PC-3 (cell line): ENCODE data around the gene ST6GAL1. TPM values are rescaled to one million over a fixed set of nuclear protein-coding genes. Genes with fewer than 3 reads are reported as not detected.

Source experiments
- ATAC-seq: fragments of 200-7000 bp; cut with Tn5 transposase; 2 replicates; pipeline ENCODE4 v1.9.1; 2020; ENCODE audit warnings: mild to moderate bottlenecking, moderate library complexity
- BruUV-seq: library from RNA; stranded (reverse); fragments of 400-500 nt; replicated peaks from 2 replicates; lab custom pipeline; 2021; lab: Mats Ljungman, UMichigan
- CTCF ChIA-PET: fragments of 300-600 bp; sonication (Branson Sonifier 250); formaldehyde crosslinking; loops from one replicate; lab custom pipeline; 2022; ENCODE audit warnings: antibody characterized with exemption; lab: Charles Lee
- POLR2A ChIA-PET: fragments of 300-600 bp; sonication (Branson Sonifier 250); formaldehyde crosslinking; loops from one replicate; lab custom pipeline; 2022; ENCODE audit warnings: antibody characterized with exemption; ENCODE audit not compliant: unreplicated experiment; lab: Charles Lee
- DNase-seq: peaks from one replicate; pipeline ENCODE4 v3.0.0-alpha.2; 2015
- H2AFZ ChIP-seq: fragments of 300-600 bp; sonication (generic); 2 replicates; pipeline ENCODE4 v1.6.0; 2016; ENCODE audit warnings: antibody characterized with exemption, low read length
- H3F3A ChIP-seq: fragments of 300-600 bp; sonication (generic); one replicate; pipeline ENCODE4 v1.6.0; 2017; ENCODE audit warnings: antibody characterized with exemption, low read length, control low read depth, mild to moderate bottlenecking; ENCODE audit not compliant: unreplicated experiment
- H3K27ac ChIP-seq: fragments of 300-600 bp; sonication (generic); 2 replicates; pipeline ENCODE4 v1.5.1; 2016; ENCODE audit warnings: mild to moderate bottlenecking, low read length
- H3K27me3 ChIP-seq: fragments of 300-600 bp; sonication (generic); 2 replicates; pipeline ENCODE4 v1.6.1; 2016; ENCODE audit warnings: low read length, mixed read lengths
- H3K36me3 ChIP-seq: fragments of 300-600 bp; sonication (generic); 2 replicates; pipeline ENCODE4 v1.6.1; 2016; ENCODE audit warnings: low read depth, mixed run types, low read length, mixed read lengths
- H3K4me1 ChIP-seq: fragments of 300-600 bp; sonication (generic); 2 replicates; pipeline ENCODE4 v1.5.1; 2016; ENCODE audit warnings: low read length; ENCODE audit not compliant: insufficient read depth
- H3K4me2 ChIP-seq: fragments of 300-600 bp; sonication (generic); 2 replicates; pipeline ENCODE4 v1.6.0; 2016; ENCODE audit warnings: low read length
- H3K4me3 ChIP-seq: fragments of 300-600 bp; sonication (generic); 2 replicates; pipeline ENCODE4 v1.5.1; 2016; ENCODE audit warnings: mild to moderate bottlenecking, low read length, mixed read lengths
- H3K79me2 ChIP-seq: fragments of 300-600 bp; sonication (generic); 2 replicates; pipeline ENCODE4 v1.6.1; 2017; ENCODE audit warnings: low read length, mixed read lengths
- H3K9ac ChIP-seq: fragments of 300-600 bp; sonication (generic); 2 replicates; pipeline ENCODE4 v1.6.0; 2016; ENCODE audit warnings: mild to moderate bottlenecking, low read length
- H3K9me2 ChIP-seq: fragments of 300-600 bp; sonication (generic); replicated peaks from 2 replicates; pipeline ENCODE4 v1.6.1; 2016; ENCODE audit warnings: mixed run types, low read length, mixed read lengths
- H3K9me3 ChIP-seq: fragments of 300-600 bp; sonication (generic); 2 replicates; pipeline ENCODE4 v1.6.1; 2016; ENCODE audit warnings: low read length, mixed read lengths
- H4K20me1 ChIP-seq: fragments of 300-600 bp; sonication (generic); 2 replicates; pipeline ENCODE4 v1.6.1; 2016; ENCODE audit warnings: low read length, mixed read lengths
- CTCF ChIP-seq: fragments of 300-600 bp; sonication (generic); conservative IDR thresholded peaks from 2 replicates; pipeline ENCODE4 v1.5.1; 2017; ENCODE audit warnings: antibody characterized with exemption, low read depth, mild to moderate bottlenecking, low read length
- EZH2 ChIP-seq: fragments of 300-600 bp; sonication (generic); IDR thresholded peaks from one replicate; pipeline ENCODE4 v1.6.1; 2017; ENCODE audit warnings: antibody characterized with exemption, mild to moderate bottlenecking, low read length; ENCODE audit not compliant: unreplicated experiment
- EZH2phosphoT487 ChIP-seq: fragments of 300-600 bp; sonication (generic); IDR thresholded peaks from 2 replicates; pipeline ENCODE4 v1.6.1; 2018; ENCODE audit warnings: mild to moderate bottlenecking, antibody characterized with exemption, low read length, borderline replicate concordance
- intact Hi-C: fragments of 100-400 bp; cut with micrococcal nuclease; formaldehyde crosslinking; loops from 2 replicates; pipeline ENCODE4 v1.9.0; 2023
- total RNA-seq: library from RNA; depleted of rRNA; stranded (reverse); fragments of >200 nt; gene quantifications from 2 replicates; pipeline ENCODE4 v1.2.3, GENCODE V29; 2014

The ST6GAL1 gene
- total RNA-seq, 1 experiment from 2014 or later = 9.4 TPM

- Histone ChIP-seq H2AFZ (no peak overlapping the region), H3F3A (no peaks in the 10 kb centered on the region), H3K4me1 (no peaks in the 10 kb centered on the region), H3K9me2 (no peaks in the 10 kb centered on the region), H3K4me2 (no peak overlapping the region), H3K36me3 (no peaks in the 10 kb centered on the region), H3K27me3 (no peaks in the 10 kb centered on the region), H3K4me3 (no peak overlapping the region), H3K9me3 (0 out of 2 replicates have a peak, but pooled peaks cover 4% of the 10 kb centered on the region), H3K27ac (no peak overlapping the region), H4K20me1 (no peaks in the 10 kb centered on the region), H3K9ac (no peak overlapping the region), H3K79me2 (no peaks in the 10 kb centered on the region)
- no TSS peak for BruUV-seq
- CTCF ChIA-PET = no interaction called here
- DNase-seq (no peak), ATAC-seq (no peak)
- TF ChIP-seq EZH2 = no peak
- no peak for TF ChIP-seq CTCF
- no peak for TF ChIP-seq EZH2phosphoT487
- intact Hi-C loops = no loop called here
- POLR2A ChIA-PET = no interaction called here
Observed at GRCh38 chr3:187086831-187087230, 156.5 kb downstream of the ST6GAL1 start.

DNA sequence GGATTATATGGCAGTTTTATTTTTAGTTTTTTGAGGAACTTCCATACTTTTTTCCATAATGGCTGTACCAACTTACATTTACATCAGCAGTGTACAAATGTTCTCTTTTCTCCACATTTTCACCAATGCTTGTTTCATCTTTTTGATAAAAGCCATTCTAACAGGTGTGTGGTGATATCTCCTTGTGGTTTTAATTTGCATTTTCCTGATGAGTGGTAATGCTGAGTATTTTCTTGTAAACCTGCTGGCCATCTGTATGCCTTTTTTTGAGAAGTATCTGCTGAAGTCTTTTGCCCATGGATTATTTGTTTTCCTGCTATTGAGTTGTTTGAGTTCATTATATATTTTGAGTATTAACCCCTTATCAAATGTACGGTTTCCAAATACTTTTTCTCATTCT, 158.4 kb downstream of the ST6GAL1 start:
- Histone ChIP-seq H3K36me3 (no peaks in the 10 kb centered on the region), H3K9me2 (no peaks in the 10 kb centered on the region), H3F3A (no peaks in the 10 kb centered on the region), H3K27ac (no peak overlapping the region), H3K4me3 (no peak overlapping the region), H3K79me2 (no peaks in the 10 kb centered on the region), H3K27me3 (no peaks in the 10 kb centered on the region), H3K9ac (no peak overlapping the region), H3K4me1 (no peaks in the 10 kb centered on the region), H4K20me1 (no peaks in the 10 kb centered on the region), H2AFZ (no peak overlapping the region), H3K4me2 (no peak overlapping the region), H3K9me3 (0 out of 2 replicates have a peak, but pooled peaks cover 4% of the 10 kb centered on the region)
- BruUV-seq = no TSS peak
- intact Hi-C loops = no loop called here
- POLR2A ChIA-PET = no interaction called here
- no peak for ATAC-seq
- no peak for DNase-seq
- CTCF ChIA-PET = no interaction called here
- TF ChIP-seq EZH2 (no peak), CTCF (no peak), EZH2phosphoT487 (no peak)

GRCh38 chr3:187093320-187093719, 163.0 kb downstream of the ST6GAL1 start:
- no peaks in the 10 kb centered on the region for H3F3A ChIP-seq
- H3K4me2 ChIP-seq = no peak overlapping the region
- H3K27me3 ChIP-seq = no peaks in the 10 kb centered on the region
- DNase-seq (no peak), ATAC-seq (no peak)
- no peaks in the 10 kb centered on the region for H3K79me2 ChIP-seq
- intact Hi-C loops = no loop called here
- no peaks in the 10 kb centered on the region for H3K9me2 ChIP-seq
- H3K9me3 ChIP-seq = 0 out of 2 replicates have a peak, but pooled peaks cover 4% of the 10 kb centered on the region
- no peaks in the 10 kb centered on the region for H3K36me3 ChIP-seq
- H4K20me1 ChIP-seq = no peaks in the 10 kb centered on the region
- H3K4me3 ChIP-seq = no peak overlapping the region
- H2AFZ ChIP-seq = no peak overlapping the region
- H3K4me1 ChIP-seq = no peaks in the 10 kb centered on the region
- H3K9ac ChIP-seq = no peak overlapping the region
- CTCF ChIA-PET = no interaction called here
- TF ChIP-seq CTCF = no peak
- TF ChIP-seq EZH2 = no peak
- TF ChIP-seq EZH2phosphoT487 = no peak
- no TSS peak for BruUV-seq
- POLR2A ChIA-PET = no interaction called here
- H3K27ac ChIP-seq = no peak overlapping the region
